Measurements from ENCODE around the gene MLXIP.
A peak's percentile ranks its signal among the peaks of the same experiment; 100 is the strongest.

The MLXIP gene

DNA sequence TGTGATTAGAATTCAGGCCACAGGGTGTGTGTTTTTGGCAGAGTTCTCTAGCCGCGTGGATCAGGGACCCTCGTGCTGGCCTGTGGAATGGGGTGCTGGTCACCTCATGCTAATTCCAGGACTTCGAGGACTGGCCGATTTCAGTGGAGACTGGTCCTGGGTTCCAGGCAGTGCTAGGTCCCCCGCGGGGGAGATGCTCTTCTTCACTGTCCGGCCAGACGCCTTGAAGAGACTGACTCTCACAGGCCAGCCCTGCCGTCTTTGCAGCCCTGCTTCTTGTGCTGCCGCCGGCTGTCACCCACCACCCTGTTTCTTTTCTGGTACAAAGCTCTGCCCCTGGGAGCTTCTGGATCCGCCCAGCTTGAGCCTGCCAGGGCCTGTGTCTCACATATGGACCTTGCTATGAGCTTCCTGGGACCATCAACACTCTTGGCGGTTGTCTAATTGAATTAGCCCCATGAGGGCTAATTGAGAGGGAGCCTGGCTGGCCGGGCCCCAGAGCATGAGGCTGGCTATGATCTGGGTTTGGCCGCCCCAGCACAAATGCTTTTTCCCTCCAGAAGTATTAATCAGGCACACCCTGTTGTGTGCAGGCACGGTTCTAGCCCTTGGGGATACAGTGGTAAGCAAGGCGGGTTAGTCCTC lies 8.2 kb downstream of the MLXIP start:
- peaks cover 19% of the 10 kb centered on the region for H3K36me3 Mint-ChIP-seq (ENCODE audit: insufficient read depth)
- H3K9me3 Mint-ChIP-seq = no peaks in the 10 kb centered on the region
- H3K4me1 Mint-ChIP-seq = peaks cover 59% of the 10 kb centered on the region
- DNase-seq (ENCODE audit: low spot score in 2 of 2) (no peak), ATAC-seq (replicated peaks; ENCODE audit: extremely low read depth, poor library complexity, severe bottlenecking) (no peak)
- H3K27ac Mint-ChIP-seq (ENCODE audit: low read depth) = peak overlapping the region; percentile 71
- H3K27me3 Mint-ChIP-seq = no peaks in the 10 kb centered on the region
- no peak overlapping the region for H3K4me3 Mint-ChIP-seq

DNA sequence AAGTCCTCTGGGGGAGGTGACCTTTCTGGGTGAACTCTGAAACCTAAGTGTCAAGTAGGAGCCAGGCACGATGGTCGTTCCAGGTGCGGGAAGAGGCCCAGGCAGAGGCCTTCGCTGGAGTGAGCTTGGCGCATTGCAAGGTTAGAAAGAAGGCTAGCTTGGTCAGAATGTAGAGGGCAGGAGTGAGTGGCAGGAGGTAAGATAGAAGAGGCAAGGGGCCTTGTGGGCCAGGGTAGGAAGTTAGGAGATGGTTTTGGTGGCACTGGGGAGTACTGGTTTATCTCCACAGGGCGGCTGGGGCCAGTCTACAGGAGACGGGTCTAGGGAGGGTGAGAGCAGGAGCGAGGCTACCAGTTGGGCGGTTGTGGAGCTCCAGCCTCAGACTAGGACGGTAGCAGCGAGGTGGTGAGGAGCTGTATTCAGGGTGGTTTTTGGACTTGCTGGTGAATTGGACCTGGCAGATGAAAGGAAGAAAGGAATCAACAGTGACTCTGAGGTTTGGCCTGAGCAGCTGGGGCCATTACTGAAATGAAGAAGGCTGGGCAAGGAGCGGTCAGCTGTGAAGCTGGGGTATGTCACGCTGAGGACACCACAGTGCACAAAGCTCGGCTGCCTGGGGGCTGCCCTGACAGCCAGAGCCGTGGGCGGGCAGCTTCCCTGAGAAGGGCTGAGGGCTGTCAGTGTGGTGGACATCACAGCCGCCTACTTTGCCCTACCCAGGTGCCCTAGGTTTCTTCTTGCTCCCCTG lies 9.0 kb downstream of the MLXIP start:
- Mint-ChIP-seq H3K36me3 (ENCODE audit: insufficient read depth) (peaks cover 18% of the 10 kb centered on the region), H3K9me3 (no peaks in the 10 kb centered on the region), H3K4me3 (no peak overlapping the region), H3K4me1 (peaks cover 51% of the 10 kb centered on the region), H3K27me3 (no peaks in the 10 kb centered on the region), H3K27ac (ENCODE audit: low read depth) (no peak overlapping the region)
- no peak for DNase-seq (ENCODE audit: low spot score in 2 of 2)
- no peak for ATAC-seq (replicated peaks; ENCODE audit: extremely low read depth, poor library complexity, severe bottlenecking)

DNA sequence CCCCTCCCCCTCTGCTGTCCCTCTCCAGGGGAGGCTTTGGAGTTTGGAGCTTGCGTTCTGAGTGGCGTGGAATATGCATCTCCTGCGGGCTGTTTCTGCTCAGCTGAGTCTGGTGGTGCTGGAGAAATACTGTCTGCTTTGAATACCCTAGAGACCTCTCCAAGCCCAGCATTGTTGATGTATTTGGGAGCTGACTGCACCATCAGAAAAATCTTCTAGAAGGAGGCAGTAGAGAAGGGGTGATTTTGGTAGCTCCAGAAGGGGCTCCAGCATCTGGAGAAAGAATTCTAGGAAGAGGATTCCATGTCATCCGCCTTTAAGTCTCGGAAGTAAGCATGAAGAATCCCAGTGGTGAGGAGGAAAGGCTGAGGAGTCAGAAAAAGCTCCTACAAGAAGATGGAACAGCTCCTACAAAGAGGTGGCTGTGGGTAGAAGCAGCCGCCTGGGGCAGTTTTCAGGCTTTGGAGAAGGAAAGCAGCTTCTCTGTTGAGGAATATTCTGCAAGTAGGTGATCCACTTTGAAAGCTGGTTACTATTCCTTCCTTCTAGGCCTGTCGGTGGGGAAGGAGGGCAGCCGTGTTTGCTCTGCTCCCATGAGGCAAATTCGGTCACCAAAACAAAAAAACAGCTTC lies 9.7 kb downstream of the MLXIP start:
- Mint-ChIP-seq H3K9me3 (no peaks in the 10 kb centered on the region), H3K36me3 (ENCODE audit: insufficient read depth) (peaks cover 17% of the 10 kb centered on the region), H3K27ac (ENCODE audit: low read depth) (no peak overlapping the region), H3K4me3 (no peak overlapping the region), H3K4me1 (peaks cover 44% of the 10 kb centered on the region), H3K27me3 (no peaks in the 10 kb centered on the region)
- no peak for ATAC-seq (replicated peaks; ENCODE audit: extremely low read depth, poor library complexity, severe bottlenecking)
- no peak for DNase-seq (ENCODE audit: low spot score in 2 of 2)

DNA sequence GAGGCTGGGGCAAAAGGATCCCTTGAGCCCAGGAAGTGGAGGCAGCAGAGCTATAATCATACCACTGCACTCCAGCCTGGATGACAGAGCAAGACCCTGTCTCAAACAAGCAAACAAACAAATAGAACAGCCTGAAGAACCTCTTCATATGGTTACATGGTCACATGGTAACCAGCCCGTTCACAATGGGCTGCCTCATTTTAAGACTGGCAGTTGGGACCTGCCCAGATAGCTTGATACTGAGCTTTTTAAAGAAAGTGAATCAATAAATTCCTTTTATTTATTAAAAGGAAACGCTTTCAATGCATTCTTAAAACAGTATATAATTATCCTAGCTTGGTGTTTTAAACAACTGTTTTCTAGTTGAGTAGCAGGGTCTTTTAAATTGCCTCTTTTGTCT lies 10.5 kb downstream of the MLXIP start:
- DNase-seq (ENCODE audit: low spot score in 2 of 2) = no peak
- no peaks in the 10 kb centered on the region for H3K27me3 Mint-ChIP-seq
- ATAC-seq (replicated peaks; ENCODE audit: extremely low read depth, poor library complexity, severe bottlenecking) = no peak
- peaks cover 13% of the 10 kb centered on the region for H3K36me3 Mint-ChIP-seq (ENCODE audit: insufficient read depth)
- no peaks in the 10 kb centered on the region for H3K9me3 Mint-ChIP-seq
- H3K4me1 Mint-ChIP-seq = peaks cover 37% of the 10 kb centered on the region
- H3K4me3 Mint-ChIP-seq = no peak overlapping the region
- no peak overlapping the region for H3K27ac Mint-ChIP-seq (ENCODE audit: low read depth)

DNA sequence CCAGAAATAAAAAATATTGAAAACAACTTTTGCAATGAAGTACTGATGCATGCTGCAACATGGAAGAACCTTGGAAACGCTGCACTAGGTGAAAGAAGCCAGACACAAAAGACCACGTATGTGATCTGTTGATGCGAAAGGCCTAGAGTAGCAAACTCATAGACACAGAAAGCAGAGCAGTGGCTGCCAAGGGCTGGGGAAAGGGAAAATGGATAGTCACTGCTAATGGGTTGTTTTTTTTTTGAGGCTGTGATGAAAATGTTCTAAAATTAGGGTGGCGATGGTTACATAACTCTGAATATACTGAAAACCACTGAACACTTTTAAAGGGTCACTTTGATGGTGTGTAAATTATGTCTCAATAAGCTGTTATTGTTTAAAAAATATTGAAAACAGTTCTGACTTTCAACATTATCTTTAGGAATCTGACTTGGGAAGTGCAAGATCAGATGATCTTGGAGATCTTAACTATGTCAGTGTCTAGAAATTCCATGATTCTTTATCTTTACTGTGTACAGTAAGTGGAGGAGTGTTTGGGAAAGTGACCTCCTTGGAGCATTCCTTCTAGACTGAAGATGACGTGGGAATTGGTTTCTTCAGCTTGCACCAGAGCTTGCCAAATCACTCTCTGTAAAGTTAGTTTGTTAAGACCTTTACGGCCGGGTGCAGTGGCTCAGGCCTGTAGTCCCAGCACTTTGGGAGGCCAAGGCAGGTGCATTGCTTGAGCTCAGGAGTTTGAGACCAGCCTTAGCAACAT lies 12.4 kb downstream of the MLXIP start:
- no peak overlapping the region for H3K4me3 Mint-ChIP-seq
- no peak for DNase-seq (ENCODE audit: low spot score in 2 of 2)
- peaks cover 3% of the 10 kb centered on the region for H3K36me3 Mint-ChIP-seq (ENCODE audit: insufficient read depth)
- ATAC-seq (replicated peaks; ENCODE audit: extremely low read depth, poor library complexity, severe bottlenecking) = no peak
- H3K27ac Mint-ChIP-seq (ENCODE audit: low read depth) = no peak overlapping the region
- H3K4me1 Mint-ChIP-seq = peaks cover 27% of the 10 kb centered on the region
- H3K27me3 Mint-ChIP-seq = no peaks in the 10 kb centered on the region
- H3K9me3 Mint-ChIP-seq = no peaks in the 10 kb centered on the region

DNA sequence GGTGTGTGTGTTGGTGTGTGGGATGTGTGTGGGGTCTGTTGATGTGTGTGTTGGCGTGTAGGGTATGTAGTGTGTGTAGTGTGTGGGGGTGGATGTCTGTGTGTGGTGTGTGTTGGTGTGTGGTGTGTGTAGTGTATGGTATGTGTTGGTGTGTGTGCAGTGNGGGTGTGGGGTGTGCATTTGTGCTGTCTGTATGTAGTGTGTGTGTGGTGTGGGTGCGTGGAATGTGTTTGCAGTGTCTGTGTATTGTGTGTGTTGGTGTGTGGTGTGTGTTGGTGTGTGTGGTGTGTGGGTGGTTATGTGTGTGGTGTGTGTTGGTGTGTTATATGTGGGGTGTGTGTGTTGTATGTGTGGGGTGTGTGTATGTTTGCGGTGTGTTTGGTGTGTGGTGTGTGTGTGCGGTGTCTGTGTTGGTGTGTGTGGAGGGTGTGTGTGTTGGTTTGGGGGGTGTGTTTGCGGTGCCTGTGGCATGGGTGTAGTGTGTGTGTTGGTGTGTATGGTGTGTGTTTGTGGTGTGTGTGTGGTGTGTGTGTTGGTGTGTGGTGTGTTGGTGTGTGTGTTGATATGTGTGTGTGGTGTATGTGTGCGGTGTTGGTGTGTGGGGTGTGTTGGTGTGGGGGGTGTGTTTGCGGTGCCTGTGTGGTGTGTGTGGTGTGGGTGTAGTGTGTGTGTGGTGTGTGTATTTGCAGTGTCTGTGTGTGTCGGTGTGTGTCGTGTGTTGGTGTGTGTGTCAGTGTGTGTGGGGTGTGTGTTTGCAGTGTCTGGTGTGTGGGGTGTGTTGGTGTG lies 14.7 kb downstream of the MLXIP start:
- Mint-ChIP-seq H3K4me3 (no peak overlapping the region), H3K36me3 (ENCODE audit: insufficient read depth) (peaks cover 6% of the 10 kb centered on the region), H3K4me1 (peaks cover 23% of the 10 kb centered on the region), H3K27ac (ENCODE audit: low read depth) (no peak overlapping the region), H3K9me3 (no peaks in the 10 kb centered on the region), H3K27me3 (no peaks in the 10 kb centered on the region)
- ATAC-seq (replicated peaks; ENCODE audit: extremely low read depth, poor library complexity, severe bottlenecking) (no peak), DNase-seq (ENCODE audit: low spot score in 2 of 2) (no peak)

DNA sequence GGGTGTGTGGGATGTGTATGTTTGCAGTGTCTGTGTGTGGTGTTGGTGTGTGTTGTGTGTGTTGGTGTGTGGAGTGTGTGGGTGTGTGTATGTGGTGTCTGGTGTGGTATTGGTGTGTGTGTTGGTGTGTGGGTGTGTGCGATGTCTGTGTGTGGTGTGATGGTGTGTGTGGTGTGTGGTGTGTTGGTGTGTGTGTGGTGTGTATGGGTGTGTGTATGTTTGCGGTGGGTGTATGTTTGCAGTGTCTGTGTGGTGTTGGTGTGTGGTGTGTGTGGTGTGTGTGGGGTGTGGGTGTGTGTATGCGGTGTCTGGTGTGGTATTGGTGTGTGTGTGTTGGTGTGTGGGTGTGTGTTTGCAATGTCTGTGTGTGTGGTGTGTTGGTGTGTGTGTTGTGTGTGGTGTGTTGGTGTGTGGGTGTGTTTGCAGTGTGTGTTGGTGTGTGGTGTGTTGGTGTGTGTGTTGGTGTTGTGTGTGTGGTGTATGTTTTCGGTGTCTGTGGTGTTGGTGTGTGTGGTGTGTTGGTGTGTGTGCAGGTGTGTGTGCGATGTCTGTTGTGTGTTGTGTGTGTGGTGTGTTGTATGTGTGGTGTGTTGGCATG lies 15.7 kb downstream of the MLXIP start:
- Mint-ChIP-seq H3K36me3 (ENCODE audit: insufficient read depth) (peaks cover 6% of the 10 kb centered on the region), H3K9me3 (no peaks in the 10 kb centered on the region), H3K4me1 (peaks cover 30% of the 10 kb centered on the region), H3K27ac (ENCODE audit: low read depth) (no peak overlapping the region), H3K4me3 (no peak overlapping the region), H3K27me3 (no peaks in the 10 kb centered on the region)
- DNase-seq (ENCODE audit: low spot score in 2 of 2) (no peak), ATAC-seq (replicated peaks; ENCODE audit: extremely low read depth, poor library complexity, severe bottlenecking) (no peak)

DNA sequence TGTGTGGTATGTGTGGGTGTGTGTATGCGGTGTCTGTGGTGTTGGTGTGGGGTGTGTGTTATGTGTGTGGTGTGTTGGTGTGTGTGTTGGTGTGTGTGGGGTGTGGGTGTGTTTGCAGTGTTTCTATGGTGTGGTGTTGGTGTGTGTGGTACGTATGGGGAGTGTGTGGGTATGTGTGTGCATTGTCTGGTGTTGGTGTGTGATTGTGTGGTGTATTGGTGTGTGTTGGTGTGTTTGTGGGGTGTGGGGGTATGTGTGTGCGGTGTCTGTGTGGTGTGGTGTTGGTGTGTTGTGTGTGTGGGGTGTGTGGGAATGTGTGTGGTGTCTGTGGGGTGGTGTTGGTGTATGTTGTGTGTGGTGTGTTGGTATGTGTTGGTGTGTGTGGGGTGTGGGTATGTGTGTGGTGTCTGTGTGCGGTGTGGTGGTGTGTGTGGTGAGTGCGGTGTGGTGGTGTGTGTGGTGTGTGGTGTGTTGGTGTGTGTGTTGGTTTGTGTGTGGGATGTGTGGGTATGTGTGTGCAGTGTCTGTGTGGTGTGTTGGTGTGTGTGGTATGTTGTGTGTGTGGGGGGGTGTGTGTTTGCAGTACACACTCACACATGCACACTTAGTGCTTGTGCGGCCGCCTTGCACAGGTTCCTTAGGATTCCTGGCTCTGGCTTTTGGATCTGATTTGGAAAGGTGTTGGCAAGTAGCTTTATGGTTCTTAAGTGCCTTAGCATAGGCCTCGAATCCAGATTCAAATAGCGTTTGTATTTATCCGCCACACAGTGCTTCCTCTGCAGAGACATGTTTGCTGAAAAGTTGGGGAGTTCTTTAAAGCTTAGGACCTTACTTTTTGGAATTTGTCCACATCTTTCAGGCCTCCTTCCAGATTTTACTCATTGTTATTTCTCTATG lies 16.4 kb downstream of the MLXIP start:
- H3K27me3 Mint-ChIP-seq = no peaks in the 10 kb centered on the region
- H3K9me3 Mint-ChIP-seq = no peaks in the 10 kb centered on the region
- ATAC-seq (replicated peaks; ENCODE audit: extremely low read depth, poor library complexity, severe bottlenecking) = no peak
- H3K27ac Mint-ChIP-seq (ENCODE audit: low read depth) = no peak overlapping the region
- peaks cover 38% of the 10 kb centered on the region for H3K4me1 Mint-ChIP-seq
- H3K4me3 Mint-ChIP-seq = no peak overlapping the region
- no peak for DNase-seq (ENCODE audit: low spot score in 2 of 2)
- H3K36me3 Mint-ChIP-seq (ENCODE audit: insufficient read depth) = peaks cover 7% of the 10 kb centered on the region

DNA sequence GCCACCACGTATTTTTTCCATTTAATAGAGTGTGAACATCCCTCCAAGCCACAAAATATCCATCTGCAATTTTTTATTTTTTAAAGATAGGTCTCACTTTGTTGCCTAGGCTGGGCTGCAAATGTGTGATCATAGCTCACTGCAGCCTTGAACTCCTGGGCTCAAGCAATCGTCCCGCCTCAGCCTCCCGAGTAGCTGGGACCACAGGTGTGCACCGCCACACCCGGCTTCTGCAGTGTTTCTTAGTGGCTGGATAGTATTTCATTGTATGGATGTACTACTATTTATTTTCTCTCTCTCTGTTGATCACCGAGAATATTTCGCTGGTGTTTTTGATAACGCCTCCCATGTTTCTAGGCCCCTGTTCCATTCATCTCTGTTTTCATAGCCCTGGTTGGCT lies 17.5 kb downstream of the MLXIP start:
- Mint-ChIP-seq H3K4me1 (peaks cover 40% of the 10 kb centered on the region), H3K36me3 (ENCODE audit: insufficient read depth) (peaks cover 7% of the 10 kb centered on the region), H3K27ac (ENCODE audit: low read depth) (no peak overlapping the region), H3K27me3 (no peaks in the 10 kb centered on the region), H3K4me3 (no peak overlapping the region), H3K9me3 (no peaks in the 10 kb centered on the region)
- ATAC-seq (replicated peaks; ENCODE audit: extremely low read depth, poor library complexity, severe bottlenecking) (no peak), DNase-seq (ENCODE audit: low spot score in 2 of 2) (no peak)

DNA sequence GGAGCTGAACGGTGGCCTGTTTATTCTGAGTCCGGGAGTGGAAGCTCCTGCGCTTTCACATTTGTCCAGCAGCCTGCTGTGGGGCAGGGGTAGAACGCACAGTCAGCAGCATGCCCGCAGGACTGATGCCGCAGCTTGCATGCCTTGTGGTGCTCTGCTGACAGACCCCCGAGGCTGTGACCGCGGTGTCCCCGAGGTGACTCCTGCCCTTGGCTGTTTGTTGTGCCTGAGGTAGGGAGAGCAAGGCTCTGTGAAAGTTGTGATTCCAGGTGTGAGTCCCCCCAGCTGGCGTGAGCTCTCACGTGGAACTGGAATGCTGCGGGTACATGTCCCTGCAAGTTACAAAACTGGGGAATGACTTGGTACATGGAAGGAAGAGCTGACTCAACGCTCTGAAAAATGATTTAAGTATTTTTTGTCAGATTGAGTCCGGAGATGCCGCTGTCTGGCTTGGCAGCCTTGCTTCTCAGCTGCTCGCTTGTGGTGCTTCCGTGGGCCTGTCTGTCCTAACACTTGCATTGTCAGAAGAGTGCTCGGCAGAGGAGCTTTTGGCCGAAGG lies 18.1 kb downstream of the MLXIP start:
- DNase-seq (ENCODE audit: low spot score in 2 of 2) = no peak
- no peak overlapping the region for H3K4me3 Mint-ChIP-seq
- no peaks in the 10 kb centered on the region for H3K9me3 Mint-ChIP-seq
- peaks cover 40% of the 10 kb centered on the region for H3K4me1 Mint-ChIP-seq
- peaks cover 9% of the 10 kb centered on the region for H3K36me3 Mint-ChIP-seq (ENCODE audit: insufficient read depth)
- no peak overlapping the region for H3K27ac Mint-ChIP-seq (ENCODE audit: low read depth)
- H3K27me3 Mint-ChIP-seq = no peaks in the 10 kb centered on the region
- no peak for ATAC-seq (replicated peaks; ENCODE audit: extremely low read depth, poor library complexity, severe bottlenecking)

DNA sequence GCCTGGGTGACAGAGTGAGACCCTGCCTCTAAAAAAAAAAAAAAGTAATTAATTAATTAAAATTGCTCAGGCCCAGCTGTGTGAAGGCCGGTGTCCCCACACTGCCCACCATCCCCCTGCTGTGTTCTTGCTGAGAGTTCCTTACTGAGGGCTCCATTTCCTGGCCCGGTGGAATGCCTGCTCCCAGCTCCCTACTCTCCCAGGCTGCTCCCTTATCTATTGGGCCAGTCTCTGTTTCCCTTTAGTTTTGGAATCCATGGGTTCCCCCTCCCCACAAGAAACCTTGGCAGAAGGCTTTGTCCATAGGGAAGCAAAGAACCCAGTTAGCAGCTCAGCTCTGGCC lies 19.0 kb downstream of the MLXIP start:
- Mint-ChIP-seq H3K4me3 (peak overlapping the region; percentile 8), H3K27me3 (no peaks in the 10 kb centered on the region), H3K36me3 (ENCODE audit: insufficient read depth) (peaks cover 10% of the 10 kb centered on the region), H3K9me3 (no peaks in the 10 kb centered on the region), H3K4me1 (peaks cover 44% of the 10 kb centered on the region), H3K27ac (ENCODE audit: low read depth) (peak overlapping the region; percentile 76)
- DNase-seq (ENCODE audit: low spot score in 2 of 2) = no peak
- ATAC-seq (replicated peaks; ENCODE audit: extremely low read depth, poor library complexity, severe bottlenecking) = no peak

Measured in central memory CD8-positive, alpha-beta T cell (primary cell).